Trophoblast cell (in vitro differentiated cells and primary cell): ENCODE measurements around the gene PLPP7.

Experiments
- DNase-seq, 2 donors: peaks; one replicate each; pipeline ENCODE4 v3.0.0-alpha.2; 2016
- H2AFZ ChIP-seq: 2 replicates; pipeline ENCODE4 v1.6.1; 2013; ENCODE audit warnings: low read length, moderate library complexity, mild to moderate bottlenecking; ENCODE audit not compliant: insufficient read depth, poor library complexity
- H2AK5ac ChIP-seq: 2 replicates; pipeline ENCODE4 v1.6.1; 2013; ENCODE audit warnings: mild to moderate bottlenecking, low read length
- H2BK120ac ChIP-seq: 2 replicates; pipeline ENCODE4 v1.6.1; 2013; ENCODE audit warnings: low read length, mild to moderate bottlenecking, moderate library complexity; ENCODE audit not compliant: insufficient read depth, poor library complexity
- H2BK12ac ChIP-seq: 2 replicates; pipeline ENCODE4 v1.6.1; 2013; ENCODE audit warnings: mild to moderate bottlenecking, low read length, moderate library complexity
- H2BK5ac ChIP-seq: 2 replicates; pipeline ENCODE4 v1.6.1; 2013; ENCODE audit warnings: low read length, low read depth, moderate library complexity, mild to moderate bottlenecking; ENCODE audit not compliant: poor library complexity
- H3K14ac ChIP-seq: 2 replicates; pipeline ENCODE4 v1.6.1; 2013; ENCODE audit warnings: mild to moderate bottlenecking, low read length
- H3K18ac ChIP-seq: 2 replicates; pipeline ENCODE4 v1.6.1; 2013; ENCODE audit warnings: mild to moderate bottlenecking, low read length
- H3K23ac ChIP-seq: 2 replicates; pipeline ENCODE4 v1.6.1; 2013; ENCODE audit warnings: low read length
- H3K27ac ChIP-seq: 2 replicates; pipeline ENCODE4 v1.5.1; 2013; ENCODE audit warnings: low read depth, mild to moderate bottlenecking, inconsistent platforms, low read length, moderate library complexity
- H3K27me3 ChIP-seq: 2 replicates; pipeline ENCODE4 v1.6.1; 2013; ENCODE audit warnings: inconsistent platforms, mild to moderate bottlenecking, low read length, moderate library complexity; ENCODE audit not compliant: insufficient read depth
- H3K36me3 ChIP-seq, 2 experiments: 1 replicate in 1 of 2; 2 replicates in 1 of 2; pipeline ENCODE4 v1.6.1; 2013; ENCODE audit warnings: low read length in 2 of 2, mild to moderate bottlenecking in 2 of 2, moderate library complexity in 1 of 2; ENCODE audit not compliant: insufficient read depth in 2 of 2, control insufficient read depth in 1 of 2
- H3K4ac ChIP-seq: 2 replicates; pipeline ENCODE4 v1.6.1; 2013; ENCODE audit warnings: low read depth, mild to moderate bottlenecking, low read length, moderate library complexity
- H3K4me1 ChIP-seq, 2 experiments: 1 replicate in 1 of 2; 2 replicates in 1 of 2; pipeline ENCODE4 v1.6.1; 2013; ENCODE audit warnings: low read length in 2 of 2, mild to moderate bottlenecking in 2 of 2, moderate library complexity in 1 of 2; ENCODE audit not compliant: insufficient read depth in 2 of 2, control insufficient read depth in 1 of 2
- H3K4me2 ChIP-seq: 2 replicates; pipeline ENCODE4 v1.6.1; 2013; ENCODE audit warnings: inconsistent platforms, mild to moderate bottlenecking, low read length, moderate library complexity
- H3K4me3 ChIP-seq: 2 replicates; pipeline ENCODE4 v1.5.1; 2013; ENCODE audit warnings: mild to moderate bottlenecking, low read depth, low read length, inconsistent platforms
- H3K79me1 ChIP-seq: one replicate; pipeline ENCODE4 v1.6.1; 2013; ENCODE audit warnings: low read length
- H3K79me2 ChIP-seq: 2 replicates; pipeline ENCODE4 v1.6.1; 2013; ENCODE audit warnings: low read length, mild to moderate bottlenecking; ENCODE audit not compliant: control insufficient read depth, insufficient read depth, poor library complexity
- H3K9ac ChIP-seq: 2 replicates; pipeline ENCODE4 v1.6.1; 2013; ENCODE audit warnings: mild to moderate bottlenecking, low read length
- H3K9me3 ChIP-seq: 2 replicates; pipeline ENCODE4 v1.6.1; 2013; ENCODE audit warnings: low read depth, mild to moderate bottlenecking, control low read depth, inconsistent platforms, low read length; ENCODE audit not compliant: insufficient read depth
- H4K12ac ChIP-seq: 2 replicates; pipeline ENCODE4 v1.6.1; 2013; ENCODE audit warnings: low read depth, mild to moderate bottlenecking, low read length, moderate library complexity
- H4K8ac ChIP-seq: 2 replicates; pipeline ENCODE4 v1.6.1; 2013; ENCODE audit warnings: low read depth, mild to moderate bottlenecking, low read length, moderate library complexity
- H4K91ac ChIP-seq: one replicate; pipeline ENCODE4 v1.6.1; 2013; ENCODE audit warnings: low read depth, mild to moderate bottlenecking, low read length, moderate library complexity
- WGBS: extraction: QIAGEN DNeasy Blood & Tissue Kit; methylation state at CpG from one replicate; pipeline ENCODE4 v1.1.7; 2013; ENCODE audit warnings: missing lambda C conversion rate; ENCODE audit not compliant: insufficient read length, insufficient coverage; ENCODE audit errors: extremely low coverage; 5-methylcytosine and 5-hydroxymethylcytosine counted together

The PLPP7 gene

DNA sequence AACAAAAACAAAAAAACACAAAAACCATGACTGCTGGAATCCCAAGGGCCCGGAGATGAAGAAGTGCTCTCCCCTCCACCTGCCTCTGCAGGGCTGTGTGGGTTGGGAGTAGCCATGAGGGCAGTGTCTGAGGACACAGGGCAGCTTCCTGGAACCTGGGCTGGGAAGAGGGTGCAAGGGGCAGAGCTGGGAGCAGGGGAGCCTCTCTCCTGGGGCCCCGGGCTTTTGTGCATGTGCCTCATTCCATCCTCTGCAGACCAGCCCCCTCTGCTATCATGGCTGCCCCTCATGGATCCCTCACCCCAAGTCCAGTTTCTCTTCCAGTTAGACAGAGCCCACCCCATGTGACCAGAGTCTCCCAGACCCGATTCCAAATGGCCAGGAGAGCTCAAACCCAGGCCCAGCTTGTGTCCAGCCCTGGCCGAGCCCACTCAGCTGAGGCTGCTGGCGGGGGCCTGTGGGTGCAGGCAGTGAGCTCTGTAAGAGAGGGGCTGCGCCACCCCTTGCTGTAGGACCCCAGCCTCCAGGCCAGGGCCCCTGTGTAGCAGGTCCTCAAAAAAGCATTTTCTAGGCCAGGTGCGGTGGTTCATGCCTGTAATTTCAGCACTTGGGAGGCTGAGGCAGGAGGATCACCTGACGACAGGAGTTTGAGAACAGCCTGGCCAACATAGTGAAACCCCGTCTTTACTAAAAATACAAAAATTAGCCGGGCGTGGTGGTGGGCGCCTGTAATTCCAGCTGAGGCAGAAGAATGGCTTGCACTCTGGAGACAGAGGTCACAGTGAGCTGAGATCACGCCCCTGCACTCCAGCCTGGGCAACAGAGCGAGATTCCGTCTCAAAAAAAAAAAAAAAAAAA is 44.5 kb downstream of the PLPP7 start:
- H3K4ac ChIP-seq = no peak overlapping the region
- peak; percentile 28 to 37 for DNase-seq
- no peak overlapping the region for H2BK5ac ChIP-seq
- no peak overlapping the region for H2AK5ac ChIP-seq
- H3K4me2 ChIP-seq = no peak overlapping the region
- no peaks in the 10 kb centered on the region for H3K79me1 ChIP-seq
- no peak overlapping the region for H2BK12ac ChIP-seq
- H3K27me3 ChIP-seq = no peaks in the 10 kb centered on the region
- H3K14ac ChIP-seq = no peak overlapping the region
- no CpG with 5 or more reads among the region's 15 CpGs for WGBS
- H3K23ac ChIP-seq = no peak overlapping the region
- H4K12ac ChIP-seq = no peak overlapping the region
- H3K4me3 ChIP-seq = no peak overlapping the region
- no peak overlapping the region for H3K9ac ChIP-seq
- H2AFZ ChIP-seq = no peak overlapping the region
- no peaks in the 10 kb centered on the region for H3K9me3 ChIP-seq
- peaks cover 2% of the 10 kb centered on the region in 2 experiments for H3K4me1 ChIP-seq
- no peak overlapping the region for H2BK120ac ChIP-seq
- H3K27ac ChIP-seq = no peak overlapping the region
- H4K8ac ChIP-seq = no peak overlapping the region
- no peak overlapping the region for H4K91ac ChIP-seq
- H3K79me2 ChIP-seq = no peaks in the 10 kb centered on the region
- H3K18ac ChIP-seq = no peak overlapping the region
- H3K36me3 ChIP-seq = no peaks in the 10 kb centered on the region

DNA sequence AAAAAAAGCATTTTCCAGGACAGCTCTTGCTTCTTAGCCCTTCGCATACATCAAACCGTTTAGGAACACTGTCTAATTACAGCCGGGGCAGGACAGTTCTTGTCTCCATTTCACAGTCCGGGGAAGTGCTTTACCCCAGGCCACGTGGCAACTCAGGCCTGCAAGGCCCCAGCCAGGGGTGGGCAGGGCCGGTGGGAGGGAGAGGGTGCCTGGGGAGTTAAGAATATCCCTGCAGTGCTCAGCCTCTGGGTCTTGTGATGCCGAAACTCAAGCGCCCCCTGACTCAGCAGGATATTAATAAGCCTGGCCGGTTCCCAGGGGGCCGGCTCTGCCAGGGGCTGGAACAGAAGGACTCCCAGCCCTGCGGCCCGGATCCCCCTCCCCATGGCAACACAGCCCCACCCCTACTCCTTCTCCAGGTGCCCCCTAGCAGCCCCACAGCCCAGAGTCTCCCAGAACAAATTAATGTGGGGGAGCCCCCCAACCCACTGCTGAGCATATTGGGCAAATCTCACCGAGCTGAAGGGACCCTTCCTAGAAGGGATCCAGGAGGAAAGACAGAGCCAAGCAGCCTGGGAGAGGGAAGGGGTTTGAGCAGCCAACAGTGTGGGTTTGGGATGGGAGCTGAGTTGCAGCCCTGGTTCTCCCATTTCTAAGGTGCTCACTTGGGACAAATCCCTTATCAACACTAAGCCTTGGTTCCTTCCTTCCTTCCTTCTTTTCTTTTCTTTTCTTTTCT is 45.3 kb downstream of the PLPP7 start:
- DNase-seq = peak; percentile 30 to 62
- Histone ChIP-seq H3K4me3 (no peak overlapping the region), H3K23ac (no peak overlapping the region), H3K27me3 (no peaks in the 10 kb centered on the region), H3K27ac (no peak overlapping the region), H2BK5ac (no peak overlapping the region), H2AFZ (no peak overlapping the region), H3K9ac (no peak overlapping the region), H3K4me1 (peaks cover 2% of the 10 kb centered on the region in 2 experiments), H3K4me2 (no peak overlapping the region), H3K36me3 (no peaks in the 10 kb centered on the region), H3K79me2 (no peaks in the 10 kb centered on the region), H3K14ac (no peak overlapping the region), H3K18ac (no peak overlapping the region), H2BK120ac (no peak overlapping the region), H3K4ac (no peak overlapping the region), H4K91ac (no peak overlapping the region), H2BK12ac (no peak overlapping the region), H2AK5ac (no peak overlapping the region), H3K79me1 (no peaks in the 10 kb centered on the region), H4K8ac (no peak overlapping the region), H3K9me3 (no peaks in the 10 kb centered on the region), H4K12ac (no peak overlapping the region)
- WGBS = no CpG with 5 or more reads among the region's 13 CpGs

DNA sequence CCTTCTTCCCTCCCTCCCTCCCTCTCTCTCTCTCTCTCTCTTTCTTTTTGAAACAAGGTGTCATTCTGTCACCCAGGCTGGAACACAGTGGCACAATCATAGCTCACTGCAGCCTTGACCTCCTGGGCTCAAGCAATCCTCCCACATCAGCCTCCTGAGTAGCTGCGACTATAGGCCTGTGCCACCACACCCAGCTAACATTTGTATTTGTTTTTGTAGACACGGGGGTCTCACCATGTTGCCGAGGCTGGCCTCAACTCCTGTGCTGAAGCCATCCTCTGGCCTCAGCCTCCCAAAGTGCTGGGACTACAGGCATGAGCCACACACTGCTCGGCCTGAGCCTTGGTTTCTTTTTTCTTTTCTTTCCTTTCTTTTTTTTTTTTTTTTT is 45.8 kb downstream of the PLPP7 start:
- Histone ChIP-seq H3K4me1 (peaks cover 2% of the 10 kb centered on the region in 2 experiments), H3K18ac (no peak overlapping the region), H3K14ac (no peak overlapping the region), H3K36me3 (no peaks in the 10 kb centered on the region), H3K27me3 (no peaks in the 10 kb centered on the region), H3K23ac (no peak overlapping the region), H3K4me2 (no peak overlapping the region), H3K79me2 (no peaks in the 10 kb centered on the region), H2AFZ (no peak overlapping the region), H3K4me3 (no peak overlapping the region), H4K12ac (no peak overlapping the region), H2BK120ac (no peak overlapping the region), H2BK12ac (no peak overlapping the region), H3K27ac (no peak overlapping the region), H2BK5ac (no peak overlapping the region), H3K4ac (no peak overlapping the region), H3K9ac (no peak overlapping the region), H4K8ac (no peak overlapping the region), H4K91ac (no peak overlapping the region), H3K79me1 (no peaks in the 10 kb centered on the region), H2AK5ac (no peak overlapping the region), H3K9me3 (no peaks in the 10 kb centered on the region)
- no peak for DNase-seq
- WGBS = no CpG with 5 or more reads among the region's 4 CpGs

DNA sequence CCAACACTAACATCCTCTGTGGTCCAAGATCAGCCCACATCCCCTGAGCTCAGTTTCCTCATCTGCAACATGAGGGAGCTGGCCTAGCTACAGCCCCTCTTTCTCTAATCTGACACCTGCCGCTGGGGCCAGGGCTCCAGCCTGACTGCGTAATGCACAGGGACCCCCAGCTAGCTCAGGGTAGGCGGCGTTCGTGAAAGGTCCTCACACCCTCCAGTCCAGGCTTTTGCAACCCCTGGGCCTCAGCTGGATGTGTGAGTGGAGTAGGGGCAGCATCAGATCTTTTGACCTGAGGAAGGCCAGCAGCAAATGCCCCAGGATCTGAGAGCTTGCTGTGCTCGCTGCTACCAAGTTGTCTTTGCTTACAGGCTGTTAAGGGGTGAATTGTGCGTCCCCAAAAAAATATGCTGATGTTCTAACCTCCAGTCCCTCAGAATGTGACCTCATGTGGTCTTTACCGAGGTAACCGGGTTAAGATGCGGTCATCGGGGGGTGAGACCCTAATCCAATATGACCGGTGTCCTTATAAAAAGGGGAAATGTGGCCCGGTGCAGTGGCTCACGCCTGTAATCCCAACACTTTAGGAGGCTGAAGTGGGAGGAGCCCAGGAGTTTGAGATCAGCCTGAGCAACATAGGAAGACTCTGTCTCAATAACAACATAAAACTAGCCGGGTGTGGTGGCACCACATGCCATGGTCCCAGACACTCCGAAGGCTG is 47.8 kb downstream of the PLPP7 start:
- no peak overlapping the region for H3K27ac ChIP-seq

More for the DNA sequence above, 47.8 kb downstream of the PLPP7 start:
- Histone ChIP-seq H3K14ac (no peak overlapping the region), H3K4me2 (no peak overlapping the region), H3K4ac (no peak overlapping the region), H3K23ac (no peak overlapping the region), H2BK12ac (no peak overlapping the region), H3K79me1 (no peaks in the 10 kb centered on the region), H3K79me2 (no peaks in the 10 kb centered on the region), H3K18ac (no peak overlapping the region), H2AFZ (no peak overlapping the region), H3K4me3 (no peak overlapping the region), H2BK5ac (no peak overlapping the region), H3K27me3 (no peaks in the 10 kb centered on the region), H4K8ac (no peak overlapping the region), H4K91ac (no peak overlapping the region), H3K4me1 (no peaks in the 10 kb centered on the region), H2AK5ac (no peak overlapping the region), H4K12ac (no peak overlapping the region), H3K36me3 (no peaks in the 10 kb centered on the region), H2BK120ac (no peak overlapping the region), H3K9ac (no peak overlapping the region), H3K9me3 (no peaks in the 10 kb centered on the region)
- no CpG with 5 or more reads among the region's 16 CpGs for WGBS
- DNase-seq = no peak
